COLO668 (cell line): ENCODE data around the gene ERF.
A peak's percentile ranks its signal among the peaks of the same experiment; 100 is the strongest.

Source experiments
- DNase-seq: peaks from one replicate; lab custom pipeline; 2025; ENCODE audit not compliant: unreplicated experiment; lab: John Stamatoyannopoulos, UW

The ERF gene

GRCh38 chr19:42287017-42287826 lies 32.3 kb upstream of the ERF start:
- DNase-seq = no peak

GRCh38 chr19:42286349-42287016 lies 31.6 kb upstream of the ERF start:
- DNase-seq = no peak

- DNase-seq = no peak
Observed at GRCh38 chr19:42285988-42286348, 31.0 kb upstream of the ERF start.

- no peak for DNase-seq
Observed at GRCh38 chr19:42285541-42285941, 30.6 kb upstream of the ERF start.

- peak; percentile 17 for DNase-seq
Observed at GRCh38 chr19:42284591-42285341, 29.8 kb upstream of the ERF start.

GRCh38 chr19:42284066-42284501 lies 29.2 kb upstream of the ERF start:
- DNase-seq = peak; percentile 88

GRCh38 chr19:42283188-42284065 lies 28.5 kb upstream of the ERF start:
- peak; percentile 98 for DNase-seq

GRCh38 chr19:42282819-42283187 lies 27.9 kb upstream of the ERF start:
- DNase-seq = no peak

GRCh38 chr19:42281827-42282762 lies 27.2 kb upstream of the ERF start:
- DNase-seq = no peak

GRCh38 chr19:42281146-42281826 lies 26.4 kb upstream of the ERF start:
- peak; percentile 62 for DNase-seq

- no peak for DNase-seq
Observed at GRCh38 chr19:42280815-42281145, 25.9 kb upstream of the ERF start.

GRCh38 chr19:42279902-42280814 lies 25.2 kb upstream of the ERF start:
- DNase-seq = peak; percentile 95

- DNase-seq = peak; percentile 35
Observed at GRCh38 chr19:42279155-42279901, 24.4 kb upstream of the ERF start.

GRCh38 chr19:42278452-42279154 lies 23.7 kb upstream of the ERF start:
- no peak for DNase-seq

- peak; percentile 55 for DNase-seq
Observed at GRCh38 chr19:42277821-42278451, 23.0 kb upstream of the ERF start.

- DNase-seq = no peak
Observed at GRCh38 chr19:42276821-42277220, 21.9 kb upstream of the ERF start.

GRCh38 chr19:42276284-42276683 lies 21.4 kb upstream of the ERF start:
- no peak for DNase-seq
